Measurements from ENCODE around the gene RHAG. TPM values are rescaled to one million over a fixed set of nuclear protein-coding genes. Genes with fewer than 3 reads are reported as not detected.

Gene RHAG
- total RNA-seq, 2 experiments from 2014 or later: not detected

DNA sequence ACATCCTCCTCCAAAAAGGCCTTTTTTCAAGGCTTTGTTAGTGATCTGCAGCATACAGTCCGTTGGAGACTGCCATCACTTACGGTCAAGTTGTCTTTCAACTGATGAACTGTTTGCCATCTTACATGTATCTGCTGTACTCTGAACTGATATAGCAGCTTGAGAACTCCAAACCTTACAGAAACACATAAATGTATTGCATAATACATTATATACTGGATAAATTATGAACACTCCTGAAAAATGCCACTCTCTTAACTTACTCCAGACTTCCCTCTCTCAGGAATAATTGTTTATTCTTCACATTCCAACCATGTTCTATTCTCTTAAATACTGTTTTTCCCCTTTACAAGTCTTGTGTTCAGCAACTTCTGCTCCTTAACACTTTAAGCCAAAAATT is 14.6 kb upstream of the RHAG start:
- H3K79me2 ChIP-seq (ENCODE audit: insufficient read depth, low read depth, low read length): no peaks in the 10 kb centered on the region
- no peak overlapping the region for H3K4me3 ChIP-seq (ENCODE audit: low read depth, low read length, poor library complexity, severe bottlenecking)
- no peaks in the 10 kb centered on the region for H4K20me1 ChIP-seq (ENCODE audit: insufficient read depth, low read length)
- H3K27ac ChIP-seq (ENCODE audit: low read depth, low read length, poor library complexity, severe bottlenecking): no peak overlapping the region
- intact Hi-C loops (cut with micrococcal nuclease; ENCODE audit: unreplicated experiment): no loop called here
- no peaks in the 10 kb centered on the region for H3K4me1 ChIP-seq (ENCODE audit: insufficient read depth, low read length, poor library complexity, severe bottlenecking)
- no peaks in the 10 kb centered on the region for H3K36me3 ChIP-seq (ENCODE audit: insufficient read depth, low read length)
- H3K4me2 ChIP-seq (ENCODE audit: low read length): no peak overlapping the region
- TF ChIP-seq, protein P1, sequence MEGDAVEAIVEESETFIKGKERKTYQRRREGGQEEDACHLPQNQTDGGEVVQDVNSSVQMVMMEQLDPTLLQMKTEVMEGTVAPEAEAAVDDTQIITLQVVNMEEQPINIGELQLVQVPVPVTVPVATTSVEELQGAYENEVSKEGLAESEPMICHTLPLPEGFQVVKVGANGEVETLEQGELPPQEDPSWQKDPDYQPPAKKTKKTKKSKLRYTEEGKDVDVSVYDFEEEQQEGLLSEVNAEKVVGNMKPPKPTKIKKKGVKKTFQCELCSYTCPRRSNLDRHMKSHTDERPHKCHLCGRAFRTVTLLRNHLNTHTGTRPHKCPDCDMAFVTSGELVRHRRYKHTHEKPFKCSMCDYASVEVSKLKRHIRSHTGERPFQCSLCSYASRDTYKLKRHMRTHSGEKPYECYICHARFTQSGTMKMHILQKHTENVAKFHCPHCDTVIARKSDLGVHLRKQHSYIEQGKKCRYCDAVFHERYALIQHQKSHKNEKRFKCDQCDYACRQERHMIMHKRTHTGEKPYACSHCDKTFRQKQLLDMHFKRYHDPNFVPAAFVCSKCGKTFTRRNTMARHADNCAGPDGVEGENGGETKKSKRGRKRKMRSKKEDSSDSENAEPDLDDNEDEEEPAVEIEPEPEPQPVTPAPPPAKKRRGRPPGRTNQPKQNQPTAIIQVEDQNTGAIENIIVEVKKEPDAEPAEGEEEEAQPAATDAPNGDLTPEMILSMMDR (conservative IDR thresholded peaks at IDR 0.05; ENCODE audit: low read length): no peak
- no peak for TF ChIP-seq EZH2phosphoT487 (IDR thresholded peaks at IDR 0.05; ENCODE audit: borderline replicate concordance, low read depth, low read length)
- ChIA-PET CTCF (ENCODE audit: unreplicated experiment) (interaction anchor here (1.0 kb wide), 1 partner anchor 17 kb away, joined by 4 read pairs; no protein-coding TSS in a partner anchor), POLR2A (no interaction called here)
- no peak overlapping the region for H2AFZ ChIP-seq (ENCODE audit: low read length)
- BruUV-seq (replicated peaks): no TSS peak
- no peak for DNase-seq (ENCODE audit: low spot score)
- no peaks in the 10 kb centered on the region for H3K9me2 ChIP-seq (ENCODE audit: insufficient read depth, low read length)
- no peaks in the 10 kb centered on the region for H3K9me3 ChIP-seq (ENCODE audit: low read length)

DNA sequence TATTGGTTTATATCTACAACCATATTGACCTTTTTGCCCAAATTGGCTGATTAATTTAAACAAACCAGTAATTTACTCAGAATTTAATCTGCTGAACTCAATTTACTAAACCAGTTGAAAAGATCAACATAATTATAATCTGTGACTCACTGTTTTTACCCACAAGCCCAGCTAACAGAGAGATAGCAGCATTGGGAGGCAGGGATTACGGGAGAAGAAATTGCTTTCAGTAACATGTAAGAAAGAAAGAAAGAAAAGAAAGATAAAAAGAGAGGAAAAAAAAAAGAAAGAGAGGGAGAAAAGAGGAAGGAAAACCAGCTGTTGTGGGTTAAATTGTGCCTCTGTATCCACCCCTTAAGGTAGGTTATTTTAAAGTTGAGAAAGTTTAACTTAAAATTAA is 13.3 kb upstream of the RHAG start:
- H4K20me1 ChIP-seq (ENCODE audit: insufficient read depth, low read length): no peaks in the 10 kb centered on the region
- DNase-seq (ENCODE audit: low spot score): no peak
- H3K36me3 ChIP-seq (ENCODE audit: insufficient read depth, low read length): no peaks in the 10 kb centered on the region
- ChIA-PET CTCF (ENCODE audit: unreplicated experiment) (no interaction called here), POLR2A (interaction anchor here (0.7 kb wide), 1 partner anchor 67 kb away, joined by 3 read pairs; no protein-coding TSS in a partner anchor)
- no peaks in the 10 kb centered on the region for H3K9me2 ChIP-seq (ENCODE audit: insufficient read depth, low read length)
- BruUV-seq (replicated peaks): no TSS peak
- H3K4me3 ChIP-seq (ENCODE audit: low read depth, low read length, poor library complexity, severe bottlenecking): no peak overlapping the region
- no peak overlapping the region for H3K4me2 ChIP-seq (ENCODE audit: low read length)
- H2AFZ ChIP-seq (ENCODE audit: low read length): no peak overlapping the region
- intact Hi-C loops (cut with micrococcal nuclease; ENCODE audit: unreplicated experiment): no loop called here
- H3K79me2 ChIP-seq (ENCODE audit: insufficient read depth, low read depth, low read length): no peaks in the 10 kb centered on the region
- no peaks in the 10 kb centered on the region for H3K4me1 ChIP-seq (ENCODE audit: insufficient read depth, low read length, poor library complexity, severe bottlenecking)
- H3K27ac ChIP-seq (ENCODE audit: low read depth, low read length, poor library complexity, severe bottlenecking): no peak overlapping the region
- TF ChIP-seq, protein P1 (conservative IDR thresholded peaks at IDR 0.05; ENCODE audit: low read length): no peak
- no peak for TF ChIP-seq EZH2phosphoT487 (IDR thresholded peaks at IDR 0.05; ENCODE audit: borderline replicate concordance, low read depth, low read length)
- H3K9me3 ChIP-seq (ENCODE audit: low read length): no peaks in the 10 kb centered on the region

DNA sequence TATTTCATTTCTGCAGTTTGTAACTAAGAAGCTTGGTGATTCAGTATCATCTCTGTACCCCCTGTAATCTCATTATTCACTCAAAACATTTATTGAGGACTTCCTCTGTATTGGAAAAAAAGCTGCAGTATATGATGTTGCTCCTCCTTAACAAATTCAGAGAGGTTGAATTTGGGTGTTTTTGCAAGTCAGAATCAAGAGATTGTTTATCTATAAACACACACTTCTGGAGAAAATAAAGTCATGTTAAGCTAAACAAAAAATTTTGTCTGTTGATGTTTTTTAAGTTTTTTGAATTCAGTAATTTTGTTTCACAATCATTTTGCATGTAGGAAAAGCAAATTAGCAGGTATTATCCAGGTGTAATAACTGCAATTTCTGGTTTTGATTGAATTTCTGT is 11.4 kb upstream of the RHAG start:
- H3K4me2 ChIP-seq (ENCODE audit: low read length): no peak overlapping the region
- POLR2A ChIA-PET: no interaction called here
- TF ChIP-seq, protein P1 (conservative IDR thresholded peaks at IDR 0.05; ENCODE audit: low read length): no peak
- no peak for TF ChIP-seq EZH2phosphoT487 (IDR thresholded peaks at IDR 0.05; ENCODE audit: borderline replicate concordance, low read depth, low read length)
- no peaks in the 10 kb centered on the region for H3K4me1 ChIP-seq (ENCODE audit: insufficient read depth, low read length, poor library complexity, severe bottlenecking)
- H3K79me2 ChIP-seq (ENCODE audit: insufficient read depth, low read depth, low read length): no peaks in the 10 kb centered on the region
- BruUV-seq (replicated peaks): no TSS peak
- DNase-seq (ENCODE audit: low spot score): no peak
- H3K9me3 ChIP-seq (ENCODE audit: low read length): no peaks in the 10 kb centered on the region
- no peaks in the 10 kb centered on the region for H3K36me3 ChIP-seq (ENCODE audit: insufficient read depth, low read length)
- H4K20me1 ChIP-seq (ENCODE audit: insufficient read depth, low read length): no peaks in the 10 kb centered on the region
- H2AFZ ChIP-seq (ENCODE audit: low read length): no peak overlapping the region
- CTCF ChIA-PET (ENCODE audit: unreplicated experiment): no interaction called here
- H3K27ac ChIP-seq (ENCODE audit: low read depth, low read length, poor library complexity, severe bottlenecking): no peak overlapping the region
- H3K9me2 ChIP-seq (ENCODE audit: insufficient read depth, low read length): no peaks in the 10 kb centered on the region
- H3K4me3 ChIP-seq (ENCODE audit: low read depth, low read length, poor library complexity, severe bottlenecking): no peak overlapping the region
- intact Hi-C loops (cut with micrococcal nuclease; ENCODE audit: unreplicated experiment): no loop called here

Data from OCI-LY7 (cell line).